Measurements from ENCODE around the gene OR5M11.
"Not testable (repeated sequence)": the region's sequence is repeated elsewhere in the genome, so short reads cannot be mapped to it uniquely, and the experiment has no call there.

OR5M11 gene

DNA sequence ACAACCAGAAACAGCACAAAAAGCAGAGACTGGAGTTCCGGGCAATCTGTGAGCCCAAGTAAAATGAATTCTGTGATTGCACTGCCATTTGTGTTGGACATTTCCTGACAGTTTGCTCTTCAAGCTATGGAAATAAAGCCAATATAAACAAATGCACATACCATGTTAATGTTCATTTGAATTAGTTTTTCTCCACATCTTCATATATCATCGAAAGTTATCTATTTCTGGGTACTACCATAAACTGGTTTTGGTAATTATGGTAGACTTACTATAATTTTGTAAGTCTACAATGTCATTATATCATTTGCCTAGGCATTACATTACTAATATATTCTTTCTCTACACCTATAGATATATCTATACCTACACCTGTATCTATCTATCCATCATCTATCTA is at the start of gene OR5M11:
Gene OR5M11, minus strand, starts transcription at position 101 of the 400 bp plus-strand sequence. Its CDS starts 0 bp downstream, at position 101.
- no peak for DNase-seq

DNA sequence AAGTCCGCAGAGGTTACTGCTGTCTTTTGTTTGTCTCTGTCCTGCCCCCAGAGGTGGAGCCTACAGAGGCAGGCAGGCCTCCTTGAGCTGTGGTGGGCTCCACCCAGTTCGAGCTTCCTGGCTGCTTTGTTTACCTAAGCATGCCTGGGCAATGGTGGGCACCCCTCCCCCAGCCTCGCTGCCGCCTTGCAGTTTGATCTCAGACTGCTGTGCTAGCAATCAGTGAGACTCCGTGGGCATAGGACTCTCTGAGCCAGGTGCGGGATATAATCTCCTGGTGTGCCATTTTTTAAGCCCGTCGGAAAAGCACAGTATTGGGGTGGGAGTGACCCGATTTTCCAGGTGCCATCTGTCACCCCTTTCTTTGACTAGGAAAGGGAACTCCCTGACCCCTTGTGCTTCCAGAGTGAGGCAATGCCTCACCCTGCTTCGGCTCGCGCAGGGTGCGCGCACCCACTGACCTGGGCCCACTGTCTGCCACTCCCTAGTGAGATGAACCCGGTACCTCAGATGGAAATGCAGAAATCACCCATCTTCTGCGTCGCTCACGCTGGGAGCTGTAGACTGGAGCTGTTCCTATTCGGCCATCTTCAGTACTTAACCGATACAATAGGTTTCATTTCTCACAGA is 49.1 kb upstream of the OR5M11 start:
- DNase-seq, result not testable (repeated sequence)

DNA sequence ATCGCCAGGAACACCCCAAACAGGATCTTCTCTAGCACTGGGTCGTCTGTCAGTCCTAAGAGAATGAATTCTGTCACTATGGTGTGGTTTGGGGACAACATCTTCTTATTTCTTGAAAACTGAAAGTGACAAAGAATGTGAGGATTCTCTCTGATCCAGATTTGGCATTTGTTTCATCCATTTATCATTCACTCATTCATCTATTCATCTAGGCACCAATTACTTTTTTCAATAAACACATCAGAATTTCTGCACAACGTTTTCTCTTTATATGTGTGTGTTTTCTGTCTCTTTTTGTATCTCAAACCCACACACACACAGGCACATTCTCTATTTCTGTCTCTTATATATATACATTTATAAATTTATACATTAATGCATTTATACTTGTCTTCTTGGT is 34.6 kb upstream of the OR5M11 start, which contains the start of gene OR5M10:
Gene OR5M10, minus strand, starts transcription at position 101 of the 400 bp plus-strand sequence. Its CDS starts 0 bp downstream, at position 101.
- DNase-seq, result no peak

DNA sequence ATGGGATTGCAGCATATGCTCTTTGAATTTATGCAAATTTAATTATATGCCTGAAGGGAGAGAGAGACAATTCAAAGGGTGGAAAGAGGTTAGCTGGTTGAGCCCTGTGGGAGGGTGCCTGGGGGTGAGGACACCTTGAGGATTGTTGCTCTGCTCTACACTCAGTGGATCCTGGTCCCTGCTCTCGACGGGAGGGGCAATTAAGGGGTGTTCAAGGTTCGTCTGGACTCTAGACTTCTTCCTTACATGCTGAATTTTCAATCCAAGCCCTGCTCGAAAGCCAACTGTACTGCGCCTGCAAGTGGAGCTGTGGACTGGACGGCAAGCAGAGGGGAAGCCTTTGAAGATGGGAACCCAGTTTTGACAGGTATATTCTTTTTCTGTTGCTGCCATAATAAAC is 15.5 kb upstream of the OR5M11 start:
- DNase-seq, result no peak

DNA sequence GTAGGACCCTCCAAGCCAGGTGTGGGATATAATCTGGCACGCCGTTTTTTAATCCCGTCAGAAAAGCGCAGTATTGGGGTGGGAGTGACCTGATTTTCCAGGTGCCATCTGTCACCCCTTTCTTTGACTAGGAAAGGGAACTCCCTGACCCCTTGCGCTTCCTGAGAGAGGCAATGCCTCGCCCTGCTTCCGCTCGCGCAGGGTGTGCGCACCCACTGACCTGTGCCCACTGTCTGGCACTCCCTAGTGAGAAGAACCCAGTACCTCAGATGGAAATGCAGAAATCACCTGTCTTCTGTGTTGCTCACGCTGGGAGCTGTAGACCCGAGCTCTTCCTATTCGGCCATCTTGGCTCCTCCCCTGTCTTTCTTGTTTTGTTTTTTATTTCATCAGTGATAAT is 11.6 kb upstream of the OR5M11 start:
- not testable (repeated sequence) for DNase-seq

DNA sequence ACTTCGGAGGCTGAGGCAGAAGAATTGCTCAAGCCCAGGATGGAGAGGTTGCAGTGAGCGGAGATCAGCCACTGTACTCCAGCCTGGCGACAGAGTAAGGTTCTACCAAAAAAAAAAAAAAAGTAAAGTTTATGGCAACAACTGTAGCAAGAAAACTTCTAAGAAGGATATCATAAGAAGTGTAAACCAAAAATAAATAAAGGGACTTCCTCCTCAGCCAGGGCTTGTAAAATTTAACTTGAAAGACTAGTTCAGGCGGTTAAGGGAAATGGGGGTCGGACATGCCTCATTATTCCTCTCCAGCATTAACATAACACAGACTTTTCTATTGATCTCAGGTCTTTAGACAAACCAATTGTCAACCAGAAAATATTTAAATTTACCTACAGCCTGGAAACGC is 2.5 kb upstream of the OR5M11 start:
- no peak for DNase-seq

DNA sequence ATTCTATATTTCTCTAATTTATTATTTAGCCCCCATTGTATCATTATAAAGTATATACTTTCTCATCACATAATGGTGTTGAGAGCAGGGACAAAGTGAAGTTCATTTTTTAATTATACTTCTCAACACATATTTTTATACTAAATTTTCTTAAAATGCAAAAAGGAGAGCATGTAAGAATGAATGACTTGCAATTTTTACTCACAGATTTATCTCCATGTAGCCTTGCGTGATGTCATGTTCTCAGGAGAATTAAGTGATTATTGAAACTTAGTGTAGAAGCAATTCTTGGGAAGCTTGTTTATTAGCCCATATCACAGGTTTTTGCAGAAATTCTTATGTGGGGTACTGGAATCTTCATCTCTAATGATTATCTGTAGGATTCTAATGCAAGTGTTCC is 682 bp upstream of the OR5M11 start:
- DNase-seq, result no peak

DNA sequence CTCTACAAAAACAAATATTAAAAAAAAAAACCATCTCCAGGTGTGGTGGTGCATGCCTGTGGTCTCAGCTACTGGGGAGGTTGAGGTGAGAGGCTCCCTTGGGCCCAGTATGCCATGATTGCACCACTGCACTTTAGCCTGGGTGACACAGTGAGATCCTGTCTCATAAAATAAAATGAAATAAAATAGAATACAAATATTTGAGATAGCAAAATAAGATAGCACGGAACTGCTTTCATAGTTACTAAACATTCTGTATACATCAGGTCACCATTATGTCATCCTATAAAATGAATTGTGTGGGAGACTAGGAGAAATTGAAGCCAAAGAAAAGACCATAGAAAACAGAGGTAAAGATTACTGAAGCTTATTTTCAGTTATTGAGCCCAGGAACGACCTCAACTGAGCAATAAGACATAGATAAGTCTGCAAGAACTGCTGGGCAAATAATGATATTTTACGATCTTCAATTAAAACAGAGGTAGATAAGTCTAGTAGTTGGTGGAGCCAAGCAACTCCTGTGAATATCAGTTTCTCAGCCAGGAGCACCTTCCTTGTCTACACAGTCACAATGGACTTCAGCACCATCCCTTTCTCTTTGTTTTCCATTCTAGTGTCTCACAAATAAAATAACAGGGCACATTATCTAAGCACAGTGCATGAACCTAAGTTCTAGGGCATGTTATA is 9.9 kb downstream of the OR5M11 start:
- no peak for DNase-seq

DNA sequence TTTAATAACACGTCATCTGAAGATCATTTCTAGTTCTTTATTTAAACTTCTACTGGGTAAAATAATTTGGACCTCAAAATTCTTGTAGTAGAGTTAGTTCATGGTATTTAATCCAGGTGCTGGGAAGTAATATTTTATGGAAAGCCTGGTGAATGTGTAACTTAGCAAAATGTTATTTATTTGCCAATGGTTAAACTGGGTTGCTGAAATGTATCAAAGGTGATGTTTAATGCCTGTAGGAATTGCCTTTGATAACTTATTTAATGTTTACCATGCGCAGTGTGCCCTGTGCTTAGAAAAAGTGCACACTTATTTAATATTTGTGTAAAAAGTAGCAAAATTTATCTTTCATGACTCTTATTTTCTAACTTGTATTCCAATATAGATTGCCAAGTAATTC is 11.2 kb downstream of the OR5M11 start:
- DNase-seq, result no peak

DNA sequence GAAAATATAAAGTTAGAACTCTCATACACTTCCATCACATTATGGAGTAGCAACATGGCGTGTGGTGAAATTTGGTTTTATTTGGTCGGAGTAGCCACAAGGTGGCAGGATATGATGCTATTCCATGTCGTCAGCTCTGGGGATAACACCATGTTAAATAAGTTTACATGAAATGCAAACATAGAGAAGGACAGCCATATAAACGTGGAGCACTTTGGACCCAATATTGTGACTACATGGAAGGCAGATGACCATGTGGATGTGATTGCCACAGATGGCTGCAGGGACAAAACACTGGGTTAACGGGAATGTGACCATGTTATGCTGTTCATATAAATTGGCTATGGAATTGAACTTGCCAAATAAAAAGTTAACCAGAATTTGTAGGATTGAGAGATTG is 21.0 kb downstream of the OR5M11 start:
- DNase-seq, result no peak

DNA sequence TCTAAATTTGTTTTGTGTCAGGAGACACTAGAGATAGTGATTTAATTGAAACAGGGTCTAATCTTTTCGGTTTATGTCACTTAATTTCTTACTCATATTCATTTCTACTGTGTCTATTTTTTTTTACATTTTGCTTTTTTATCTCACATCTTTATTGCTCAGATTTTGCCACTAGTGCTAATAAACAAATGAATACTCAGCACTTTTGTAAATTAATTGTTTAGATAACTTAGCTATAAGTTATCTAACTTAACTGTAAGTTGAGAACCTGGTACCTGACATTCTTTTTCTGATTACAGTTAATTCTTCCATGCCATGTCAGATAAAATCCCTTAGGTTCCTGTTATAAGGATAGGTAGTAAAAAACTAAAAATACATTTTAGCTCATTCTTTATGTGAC is 29.8 kb downstream of the OR5M11 start:
- DNase-seq, result no peak

DNA sequence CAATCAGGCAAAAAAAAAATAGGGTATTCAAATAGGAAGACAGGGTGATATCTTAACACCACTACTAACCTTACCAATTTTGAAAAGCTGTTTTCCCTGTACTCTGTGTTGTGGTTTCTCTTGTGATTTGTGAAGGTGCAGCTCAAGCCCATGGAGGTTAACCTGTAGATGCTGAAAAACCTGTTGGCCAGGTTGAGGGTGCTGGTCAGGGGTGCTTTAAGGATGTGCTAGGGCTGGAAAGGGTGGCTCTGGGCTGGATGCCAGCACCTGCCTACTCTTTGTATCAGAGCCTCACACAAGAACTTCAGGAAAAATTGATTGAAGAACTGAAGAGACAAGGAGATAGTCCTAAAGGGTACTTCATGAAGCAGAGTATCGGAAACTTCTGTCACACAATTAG is 33.6 kb downstream of the OR5M11 start:
- no peak for DNase-seq

DNA sequence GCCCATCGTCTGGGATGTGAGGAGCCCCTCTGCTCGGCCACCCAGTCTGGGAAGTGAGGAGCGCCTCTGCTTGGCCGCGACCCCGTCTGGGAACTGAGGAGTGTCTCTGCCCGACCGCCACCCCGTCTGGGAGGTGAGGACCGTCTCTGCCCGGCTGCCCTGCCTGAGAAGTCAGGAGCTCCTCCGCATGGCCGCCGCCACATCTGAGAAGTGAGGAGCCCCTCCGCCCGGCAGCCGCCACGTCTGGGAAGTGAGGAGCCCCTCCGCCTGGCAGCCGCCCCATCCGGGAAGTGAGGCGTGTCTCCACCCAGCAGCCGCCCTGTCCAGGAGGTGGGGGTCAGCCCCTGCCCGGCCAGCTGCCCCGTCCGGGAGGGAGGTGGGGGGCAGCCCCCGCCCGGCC is 46.0 kb downstream of the OR5M11 start:
- DNase-seq, result no peak

DNA sequence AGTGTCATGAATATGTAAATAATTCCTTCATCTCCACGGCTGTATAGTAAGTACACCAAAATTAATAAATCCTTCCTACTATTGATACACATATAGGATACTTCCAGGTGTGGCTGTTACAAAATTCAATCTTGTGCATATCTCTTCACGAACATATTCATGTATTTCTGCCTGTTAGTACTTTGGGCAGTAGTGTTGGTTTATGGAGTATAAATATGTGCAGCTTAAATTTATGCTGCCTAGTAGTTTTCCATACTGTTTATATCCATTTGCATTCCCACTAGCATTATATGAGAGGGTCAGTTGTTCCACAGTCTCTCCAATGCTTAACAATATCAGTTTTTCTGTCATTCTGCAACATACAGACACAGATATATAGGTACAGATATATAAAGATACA is 47.9 kb downstream of the OR5M11 start:
- no peak for DNase-seq
